Endothelial cell of hepatic sinusoid (primary cell): ENCODE results near the gene ACSL3.
"Not testable (repeated sequence)": the region's sequence is repeated elsewhere in the genome, so short reads cannot be mapped to it uniquely, and the experiment has no call there.

ENCODE experiments used
- in situ Hi-C: cut with HindIII; loops from 2 replicates; pipeline ENCODE4 v1.10.0; 2017; ENCODE audit warnings: low sequenced_read_pairs

ACSL3 gene

DNA sequence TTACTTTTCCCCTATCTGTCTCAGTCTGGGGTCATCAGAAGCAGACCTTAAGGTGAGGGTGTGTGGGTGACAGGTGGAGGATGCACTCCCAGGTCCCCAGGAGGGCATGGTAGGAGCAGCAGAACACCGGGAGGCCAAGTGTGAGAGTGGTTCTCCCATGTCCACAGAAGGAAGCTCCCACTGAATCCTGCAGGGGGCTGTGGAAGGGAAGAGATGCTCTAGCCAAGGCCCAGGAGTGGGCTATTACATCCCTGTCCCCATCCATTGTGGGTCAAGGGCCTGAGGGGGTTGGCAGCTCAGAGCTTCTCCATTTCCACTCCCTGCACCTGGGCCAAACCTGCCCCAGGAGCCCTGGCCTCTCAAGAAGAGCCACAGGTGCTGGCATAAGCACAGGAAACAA, 104.7 kb downstream of the ACSL3 start:
- in situ Hi-C loops, result no loop called here

DNA sequence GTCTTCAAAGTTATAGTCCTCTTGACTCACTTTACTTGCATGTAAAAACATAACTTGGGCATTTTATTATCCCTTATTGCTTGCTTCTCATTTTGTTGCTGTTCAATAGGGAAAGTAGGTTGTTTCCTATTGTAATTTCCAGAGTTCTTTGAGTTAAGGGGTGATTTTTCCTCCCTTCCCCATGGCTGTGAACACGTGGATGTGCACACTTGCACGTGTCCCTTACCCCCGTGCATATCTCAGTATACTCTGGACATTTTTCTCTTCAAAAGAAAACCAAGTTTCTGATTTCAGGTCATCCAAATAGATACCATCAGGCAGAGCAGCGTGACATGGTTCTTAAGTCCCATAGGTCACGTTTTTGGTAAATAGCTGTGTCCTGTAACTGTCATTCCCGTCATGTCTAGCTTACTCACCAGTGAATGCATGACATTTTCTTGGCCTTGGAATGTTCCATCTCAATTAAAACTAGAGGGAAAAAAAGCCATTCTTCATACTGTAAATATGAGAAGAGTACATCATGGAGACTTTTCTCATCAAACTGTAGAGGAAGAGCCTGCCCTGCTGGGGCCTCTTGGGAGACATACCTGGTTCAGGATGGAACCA, 107.8 kb downstream of the ACSL3 start:
- in situ Hi-C loops, result no loop called here

DNA sequence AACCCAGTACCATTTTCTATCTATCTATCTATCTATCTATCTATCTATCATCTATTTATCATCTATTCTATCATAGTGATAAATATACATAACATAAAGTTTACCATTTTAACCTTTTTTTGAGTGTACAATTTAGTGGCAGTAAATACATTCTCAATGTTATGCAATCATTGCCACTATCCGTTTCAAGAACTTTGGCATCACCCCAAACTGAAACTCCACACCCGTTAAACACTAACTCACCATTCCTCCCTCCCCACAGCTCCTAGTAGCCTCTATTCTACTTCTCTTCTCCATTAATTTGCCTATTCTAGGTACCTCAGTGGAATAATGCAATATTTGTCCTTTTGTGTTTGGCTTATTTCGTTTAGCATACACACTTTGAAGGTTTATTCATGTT, 108.7 kb downstream of the ACSL3 start:
- in situ Hi-C loops, result no loop called here

DNA sequence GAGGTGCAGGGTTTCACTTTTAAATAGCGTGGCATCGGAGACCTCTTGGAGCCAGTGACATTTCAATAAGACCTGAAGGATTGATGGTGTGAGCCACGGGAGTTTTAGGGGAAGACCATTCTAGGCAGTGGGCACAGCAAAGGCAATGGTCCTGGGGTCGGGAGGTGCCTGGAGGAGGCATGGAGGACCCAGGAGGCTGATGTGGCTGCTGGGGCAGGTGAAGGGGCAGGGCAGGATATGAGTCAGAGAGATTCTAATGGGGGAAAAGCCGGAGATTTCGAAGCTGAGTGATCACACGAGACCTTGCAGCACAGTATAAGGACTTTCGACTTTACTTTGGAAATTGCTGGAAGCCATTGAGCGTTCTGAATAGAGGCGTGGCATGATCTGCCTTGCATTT, 111.6 kb downstream of the ACSL3 start:
- in situ Hi-C loops, result loop anchor here (5.0 kb wide), 2 partner anchors 70 to 130 kb away; no protein-coding TSS in a partner anchor

DNA sequence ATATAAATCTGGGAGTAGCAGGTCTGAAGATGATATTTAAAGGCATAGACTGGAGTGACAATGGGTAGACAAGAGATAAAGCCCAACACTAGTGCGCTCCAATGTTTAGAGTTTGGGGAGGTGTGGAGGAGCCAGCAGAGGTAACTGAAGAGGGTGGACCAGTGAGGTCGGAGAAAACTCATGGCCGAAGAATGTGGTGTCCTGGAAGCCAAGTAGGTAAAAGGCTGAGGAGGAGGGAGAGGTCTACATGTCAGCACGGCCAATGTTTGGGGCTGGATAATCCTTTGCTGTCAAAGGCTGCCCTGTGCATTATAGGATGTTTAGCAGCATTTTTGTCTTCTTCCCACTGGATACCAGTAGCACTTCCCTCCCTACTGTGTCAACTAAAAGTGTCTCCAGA, 112.4 kb downstream of the ACSL3 start:
- in situ Hi-C loops, result loop anchor here (5.0 kb wide), 2 partner anchors 69 to 129 kb away; no protein-coding TSS in a partner anchor

- in situ Hi-C loops, result loop anchor here (5.0 kb wide), 2 partner anchors 69 to 129 kb away; no protein-coding TSS in a partner anchor
These were observed 112.9 kb downstream of the ACSL3 start for GRCh38 chr2:222973733-222974132.

DNA sequence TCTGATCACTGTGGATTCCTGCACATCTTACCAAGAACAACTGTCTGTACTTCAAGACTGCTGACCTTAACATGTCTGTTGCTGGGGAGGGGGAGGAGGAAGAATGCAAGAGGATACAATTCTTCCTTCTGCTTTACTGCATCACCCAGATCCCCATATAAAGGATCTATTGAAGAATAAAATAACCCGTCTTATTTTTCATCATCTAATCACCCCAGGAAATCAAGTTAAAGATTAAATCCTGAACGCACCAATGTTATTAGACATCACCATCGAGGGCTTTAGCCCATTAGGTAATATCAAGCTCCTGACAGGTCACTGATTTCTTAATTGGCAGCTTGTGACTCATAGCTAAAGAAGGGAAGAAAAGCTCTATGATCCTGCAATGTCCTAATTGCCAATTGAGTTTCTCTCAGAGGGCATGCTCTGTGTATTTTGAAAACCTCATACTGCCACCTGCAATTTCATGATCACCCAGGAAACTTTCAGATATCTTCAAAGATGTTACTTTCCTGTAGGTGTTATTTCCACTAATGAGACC, 115.8 kb downstream of the ACSL3 start:
- in situ Hi-C loops, result no loop called here

DNA sequence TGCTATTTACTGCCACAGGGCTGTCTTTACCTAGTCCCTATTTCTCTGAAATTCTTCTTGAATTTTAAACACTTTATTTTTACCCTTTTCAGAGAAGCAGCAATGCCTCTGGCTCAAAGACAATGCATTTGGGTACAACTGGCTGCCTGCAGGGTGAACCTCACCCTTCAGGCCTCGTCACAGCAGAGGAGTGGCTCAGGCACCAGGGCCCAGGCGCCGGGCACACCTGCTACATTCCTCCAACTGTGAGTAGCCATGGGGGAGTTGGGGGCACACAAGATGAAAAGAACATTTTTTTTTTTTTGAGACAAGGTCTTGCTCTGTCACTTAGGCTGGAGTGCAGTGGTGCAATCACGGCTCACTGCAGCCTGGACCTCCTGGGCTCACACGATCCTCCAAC, 116.3 kb downstream of the ACSL3 start:
- in situ Hi-C loops, result no loop called here

DNA sequence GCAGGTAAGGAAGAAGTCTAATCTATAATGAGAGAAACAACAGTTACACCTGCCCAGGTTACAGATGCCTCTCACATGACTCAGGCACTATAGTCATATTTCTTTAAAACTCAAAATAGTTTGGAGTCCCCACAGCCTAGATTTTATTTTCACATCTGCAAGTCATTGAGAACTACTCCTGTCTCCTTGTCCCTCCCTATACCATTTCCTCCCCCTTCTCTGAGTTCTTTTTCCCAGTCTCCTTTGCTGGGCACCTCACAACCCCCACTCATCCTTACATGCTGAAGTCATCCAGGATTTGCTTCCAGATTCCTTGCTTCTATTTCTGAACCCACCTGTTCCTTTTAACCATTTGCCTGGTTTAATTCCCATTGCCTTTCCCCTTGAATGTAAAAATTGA, 118.0 kb downstream of the ACSL3 start:
- in situ Hi-C loops, result no loop called here

- in situ Hi-C loops, result no loop called here
These were observed 118.6 kb downstream of the ACSL3 start for GRCh38 chr2:222979484-222979883.

DNA sequence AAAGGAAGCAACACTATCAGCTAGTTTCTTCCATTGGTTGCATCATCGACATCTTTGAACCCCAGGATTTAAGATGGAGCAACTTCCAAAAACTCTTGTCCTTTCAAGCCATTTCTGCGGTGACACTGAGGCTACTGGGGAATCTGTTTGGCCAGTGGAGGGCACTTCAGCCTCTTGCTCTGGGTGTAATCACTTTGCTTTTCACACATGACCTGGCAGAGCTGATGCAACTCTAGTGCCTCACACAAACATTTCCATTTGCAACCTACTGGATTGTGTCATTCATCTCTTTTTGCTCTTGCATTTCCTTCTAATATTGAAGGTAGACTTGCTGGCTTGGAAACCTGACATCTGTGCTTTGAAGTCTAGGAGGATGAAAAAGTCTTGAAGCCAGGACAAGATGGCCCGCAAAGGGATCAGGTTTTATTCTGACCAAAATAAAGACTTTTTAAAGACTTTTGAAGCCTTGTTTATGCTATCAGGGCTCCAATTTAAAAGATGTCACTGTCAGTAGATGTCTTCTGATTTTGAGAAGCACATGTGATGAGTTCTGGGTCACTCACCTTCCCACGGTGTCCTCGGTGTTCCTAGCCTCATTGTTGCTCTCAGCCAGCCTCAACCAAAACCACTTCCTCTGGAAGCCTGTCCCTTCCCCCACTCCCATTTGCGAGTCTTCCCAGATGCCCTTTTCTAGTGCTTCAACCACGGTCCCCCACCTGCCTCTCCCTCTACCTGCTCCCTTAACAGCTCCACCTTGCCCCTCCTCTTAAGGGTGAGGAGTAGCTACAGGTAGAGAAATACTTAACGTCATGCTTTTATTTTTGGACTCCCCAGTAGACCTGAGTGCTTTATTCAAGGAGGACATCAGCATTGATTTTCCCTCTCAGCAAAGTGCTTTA, 121.4 kb downstream of the ACSL3 start:
- in situ Hi-C loops, result no loop called here

GRCh38 chr2:222982909-222983265, 122.1 kb downstream of the ACSL3 start:
- in situ Hi-C loops, result no loop called here

DNA sequence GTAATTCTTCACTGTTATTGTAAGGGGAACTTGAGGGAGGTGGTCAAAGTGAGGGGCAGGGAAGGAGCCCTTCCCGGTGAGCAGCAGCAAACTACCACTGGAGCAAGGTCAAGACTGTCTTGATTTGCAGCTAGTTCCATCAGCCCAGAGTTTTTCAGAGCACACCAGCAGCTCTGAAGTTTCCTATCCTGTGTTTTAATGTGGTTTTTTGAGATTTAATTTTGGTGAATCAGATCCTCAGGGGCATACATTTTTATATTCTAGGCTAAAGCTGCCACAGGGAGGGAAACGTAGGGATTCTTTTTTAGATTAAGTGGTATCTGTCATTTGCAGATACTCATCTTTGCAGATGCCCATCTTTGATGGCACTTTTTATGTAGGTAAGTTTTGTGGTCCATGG, 124.1 kb downstream of the ACSL3 start:
- in situ Hi-C loops, result no loop called here

GRCh38 chr2:222989431-222989830, 128.6 kb downstream of the ACSL3 start:
- in situ Hi-C loops, result no loop called here

DNA sequence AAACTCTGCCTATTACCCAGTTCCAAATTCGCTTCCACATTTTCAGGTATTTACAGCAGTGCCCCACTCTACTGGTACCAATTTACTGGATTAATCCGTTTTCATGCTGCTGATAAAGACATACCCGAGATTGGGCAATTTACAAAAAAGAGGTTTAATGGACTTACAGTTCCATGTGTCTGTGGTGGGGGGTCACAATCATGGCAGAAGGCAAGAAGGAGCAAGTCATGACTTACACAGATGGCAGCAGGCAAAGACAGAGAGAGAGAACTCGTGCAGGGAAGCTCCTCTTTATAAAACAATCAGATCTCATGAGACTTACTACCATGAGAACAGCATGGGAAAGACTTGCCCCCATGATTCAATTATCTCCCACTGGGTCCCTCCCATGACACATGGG, 129.4 kb downstream of the ACSL3 start:
- in situ Hi-C loops, result not testable (repeated sequence)

DNA sequence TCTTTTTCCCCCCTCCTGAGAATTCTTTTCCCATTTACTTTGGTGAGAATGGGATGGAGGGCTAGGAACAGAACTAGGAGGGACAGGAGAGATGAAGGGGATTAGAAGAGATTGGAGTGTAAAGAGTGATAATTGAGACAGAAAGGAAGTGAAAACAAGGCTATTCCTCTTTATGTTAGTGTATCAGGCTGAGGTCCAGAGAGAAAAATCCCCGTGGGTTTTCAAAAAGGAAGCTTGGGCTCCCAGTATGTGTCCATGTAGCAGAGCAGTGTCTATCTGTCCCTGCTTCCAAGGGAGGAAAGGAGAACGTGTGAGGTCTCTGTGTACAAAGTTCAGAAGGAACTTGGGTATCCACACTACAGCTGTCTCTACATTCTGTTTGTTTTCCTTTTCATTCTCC, 131.3 kb downstream of the ACSL3 start:
- in situ Hi-C loops, result no loop called here
